ENCODE data around the gene MARK3.

GRCh38 chr14:103450416-103450815 is 65.2 kb downstream of the MARK3 start:
- no peak for TF ChIP-seq EZH2 (IDR thresholded peaks at IDR 0.05; ENCODE audit: low read length)
- TF ChIP-seq CTCF (optimal IDR thresholded peaks at IDR 0.05 in 1 of 3, IDR thresholded peaks at IDR 0.05 in 1 of 3, conservative IDR thresholded peaks at IDR 0.05 in 1 of 3; ENCODE audit: extremely low read depth in 1 of 3, insufficient read depth in 2 of 3, low read length in 3 of 3), result no peak
